Panc1 (cell line): ENCODE measurements around the gene DLG2.

Source experiments
- CTCF ChIP-seq: fragments of 450-650 bp; IDR thresholded peaks from 2 replicates; pipeline ENCODE4 v1.5.1; 2017; ENCODE audit warnings: mild to moderate bottlenecking
- POLR2AphosphoS5 ChIP-seq: IDR thresholded peaks from 2 replicates; pipeline ENCODE4 v1.6.1; 2012; ENCODE audit warnings: mild to moderate bottlenecking, low read depth, low read length, moderate library complexity
- REST ChIP-seq, 2 experiments: IDR thresholded peaks; 2 replicates each; pipeline ENCODE4 v1.6.1; 2011 to 2012; ENCODE audit warnings: low read depth in 2 of 2, control low read depth in 1 of 2, low read length in 1 of 2, mild to moderate bottlenecking in 1 of 2, moderate library complexity in 1 of 2; ENCODE audit not compliant: insufficient read depth in 1 of 2
- TCF7L2 ChIP-seq: IDR thresholded peaks from 2 replicates; pipeline ENCODE4 v1.6.1; 2011; ENCODE audit warnings: mild to moderate bottlenecking, low read depth, low read length, inconsistent platforms

- TF ChIP-seq CTCF (no peak), POLR2AphosphoS5 (no peak), REST (IDR thresholded peaks at IDR 0.05; ENCODE audit: insufficient read depth in 1 of 2, low read depth in 2 of 2, low read length in 1 of 2) (no peak), TCF7L2 (no peak)
Measured at GRCh38 chr11:84740050-84740449, 887.1 kb downstream of the DLG2 start.
